Loucy (cell line): ENCODE results near the gene DCPS.

Experiments
- EZH2phosphoT487 ChIP-seq: fragments of 200-600 bp; IDR thresholded peaks from 2 replicates; pipeline ENCODE4 v1.6.1; 2018; ENCODE audit warnings: antibody characterized with exemption, mild to moderate bottlenecking, moderate library complexity, borderline replicate concordance
- TF ChIP-seq, protein P1 (sequence below): fragments of 200-600 bp; sonication (generic); conservative IDR thresholded peaks from 2 replicates; pipeline ENCODE4 v1.5.1; 2014; ENCODE audit warnings: mild to moderate bottlenecking, antibody characterized with exemption, low read length

DNA sequence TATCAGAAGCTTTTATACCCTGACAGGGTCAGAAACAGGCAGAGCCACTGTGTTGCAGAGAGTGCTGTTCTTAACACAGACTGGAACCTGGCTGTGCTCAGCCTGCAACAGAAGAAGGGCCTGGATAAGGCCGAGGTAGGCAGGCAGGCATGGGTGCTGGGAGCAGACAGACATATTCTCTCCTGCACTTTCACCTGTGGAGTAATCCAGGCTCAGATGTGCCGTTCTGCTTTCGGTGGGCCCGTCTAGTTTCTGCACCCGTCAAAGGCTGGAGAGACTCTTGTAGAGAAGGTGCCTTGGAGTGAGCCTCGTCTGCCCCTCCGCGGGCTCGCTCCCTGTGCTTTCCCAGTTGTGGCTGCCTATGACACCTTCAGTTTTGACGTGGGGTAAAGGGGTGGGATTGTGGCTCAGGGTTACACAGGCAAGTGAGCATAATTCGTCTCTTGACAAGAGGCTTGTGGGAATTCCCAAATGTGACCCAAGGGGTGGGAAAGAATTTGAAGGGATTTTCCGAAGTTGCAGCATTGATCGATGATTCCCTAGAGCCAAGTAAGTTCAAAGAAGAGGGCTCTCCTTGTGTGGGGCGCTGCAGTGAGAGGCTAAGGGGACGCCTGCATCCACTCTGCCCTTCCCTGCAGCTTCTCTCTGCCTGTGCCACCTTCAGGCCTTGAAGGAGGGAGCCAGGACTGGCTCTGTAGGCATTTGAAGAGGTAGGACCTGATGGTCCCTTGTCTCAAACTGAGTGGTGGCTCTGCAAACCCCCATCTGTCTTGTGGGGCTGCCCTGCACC lies 35.4 kb downstream of the DCPS start:
- TF ChIP-seq, protein P1, sequence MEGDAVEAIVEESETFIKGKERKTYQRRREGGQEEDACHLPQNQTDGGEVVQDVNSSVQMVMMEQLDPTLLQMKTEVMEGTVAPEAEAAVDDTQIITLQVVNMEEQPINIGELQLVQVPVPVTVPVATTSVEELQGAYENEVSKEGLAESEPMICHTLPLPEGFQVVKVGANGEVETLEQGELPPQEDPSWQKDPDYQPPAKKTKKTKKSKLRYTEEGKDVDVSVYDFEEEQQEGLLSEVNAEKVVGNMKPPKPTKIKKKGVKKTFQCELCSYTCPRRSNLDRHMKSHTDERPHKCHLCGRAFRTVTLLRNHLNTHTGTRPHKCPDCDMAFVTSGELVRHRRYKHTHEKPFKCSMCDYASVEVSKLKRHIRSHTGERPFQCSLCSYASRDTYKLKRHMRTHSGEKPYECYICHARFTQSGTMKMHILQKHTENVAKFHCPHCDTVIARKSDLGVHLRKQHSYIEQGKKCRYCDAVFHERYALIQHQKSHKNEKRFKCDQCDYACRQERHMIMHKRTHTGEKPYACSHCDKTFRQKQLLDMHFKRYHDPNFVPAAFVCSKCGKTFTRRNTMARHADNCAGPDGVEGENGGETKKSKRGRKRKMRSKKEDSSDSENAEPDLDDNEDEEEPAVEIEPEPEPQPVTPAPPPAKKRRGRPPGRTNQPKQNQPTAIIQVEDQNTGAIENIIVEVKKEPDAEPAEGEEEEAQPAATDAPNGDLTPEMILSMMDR, result no peak
- TF ChIP-seq EZH2phosphoT487, result no peak
